ENCODE data around the gene SLC40A1.

DNA sequence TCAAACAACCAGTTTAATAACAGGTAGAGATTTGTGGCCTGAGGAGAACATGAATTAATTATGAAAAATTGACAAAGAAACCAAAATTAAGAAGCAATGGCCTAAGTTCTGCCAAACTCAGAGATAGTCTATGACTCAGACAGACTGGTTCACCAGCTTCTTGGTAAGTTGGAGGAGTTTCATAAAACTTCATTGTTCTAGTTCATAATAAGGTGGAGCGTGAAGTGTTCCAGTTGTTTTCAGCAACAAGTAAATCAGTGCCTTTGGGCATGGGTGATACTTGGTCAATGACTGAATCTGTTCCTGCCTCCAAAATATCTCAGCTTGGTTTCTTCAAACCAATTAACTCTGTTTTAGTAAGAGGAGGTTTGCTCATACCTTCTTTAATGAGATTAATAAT, 40.0 kb downstream of the SLC40A1 start:
- TF ChIP-seq CTCF (IDR thresholded peaks at IDR 0.05) = no peak
- no peak for TF ChIP-seq POLR2A (IDR thresholded peaks at IDR 0.05)
- TF ChIP-seq EP300 (IDR thresholded peaks at IDR 0.05) = no peak
